ENCODE data around the gene PHF24. TPM values are rescaled to one million over a fixed set of nuclear protein-coding genes. Genes with fewer than 3 reads are reported as not detected.

Gene PHF24
- total RNA-seq, 5 donors from 2014 or later (not counting 1 experiment from before 2014, with no cell fraction given) = not detected

DNA sequence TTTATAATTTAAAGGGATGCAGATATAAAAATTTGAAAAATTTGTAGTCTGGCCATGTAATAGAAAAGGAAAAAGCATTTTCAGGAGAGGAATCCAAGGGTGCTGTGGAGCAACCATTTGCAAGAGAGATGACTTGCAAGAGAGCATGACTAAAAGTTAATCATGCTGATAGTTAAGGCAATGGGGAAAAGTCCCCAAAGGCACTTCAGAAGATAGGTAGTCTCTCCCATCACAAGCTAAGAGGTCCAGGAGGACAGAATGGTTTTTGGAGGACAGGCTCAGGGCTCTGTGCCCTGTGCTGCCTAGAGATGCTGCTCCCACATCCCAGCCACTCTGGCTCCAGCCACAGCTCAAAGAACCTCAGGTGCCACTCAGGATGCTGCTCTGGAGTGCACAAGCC is 70.3 kb downstream of the PHF24 start:
- Mint-ChIP-seq H3K4me3 (no peak overlapping the region), H3K9me3 (no peaks in the 10 kb centered on the region), H3K4me1 (peaks cover 7 to 32% (median 19%) of the 10 kb centered on the region in 3 donors), H3K36me3 (peaks cover 17% of the 10 kb centered on the region), H3K27me3 (no peaks in the 10 kb centered on the region), H3K27ac (peak overlapping the region in 1 of 2 donors; percentile 13)
- Histone ChIP-seq H3K4me3 (ENCODE audit: control insufficient read depth in 1 of 2, extremely low read depth in 1 of 2, low read length in 1 of 2) (no peak overlapping the region), H3K9me3 (no peaks in the 10 kb centered on the region), H3K27ac (ENCODE audit: low read length) (no peak overlapping the region), H3K27me3 (replicated peaks in 1 of 2; ENCODE audit: control insufficient read depth in 2 of 2, extremely low read depth in 1 of 2, insufficient read depth in 2 of 2, low read length in 1 of 2) (no peaks in the 10 kb centered on the region), H3K36me3 (ENCODE audit: control insufficient read depth in 2 of 2, extremely low read depth in 1 of 2, insufficient read depth in 1 of 2, low read length in 1 of 2) (no peaks in the 10 kb centered on the region), H3K4me1 (ENCODE audit: control insufficient read depth in 1 of 2, extremely low read depth in 1 of 2, insufficient read depth in 2 of 2, low read length in 2 of 2) (peaks cover 2 to 3% of the 10 kb centered on the region in 2 experiments)
- ATAC-seq (replicated peaks in 1 of 4) (no peak), DNase-seq (no peak)
- ChIA-PET POLR2A (interaction anchor here in 1 of 2 donors (0.7 kb wide), 1 partner anchor 49 kb away, joined by 5 read pairs; no protein-coding TSS in a partner anchor), CTCF (interaction anchor here (1.3 to 1.6 kb wide), 2 partner anchors 23 to 129 kb away, joined by 3 to 6 read pairs; no protein-coding TSS in a partner anchor)

DNA sequence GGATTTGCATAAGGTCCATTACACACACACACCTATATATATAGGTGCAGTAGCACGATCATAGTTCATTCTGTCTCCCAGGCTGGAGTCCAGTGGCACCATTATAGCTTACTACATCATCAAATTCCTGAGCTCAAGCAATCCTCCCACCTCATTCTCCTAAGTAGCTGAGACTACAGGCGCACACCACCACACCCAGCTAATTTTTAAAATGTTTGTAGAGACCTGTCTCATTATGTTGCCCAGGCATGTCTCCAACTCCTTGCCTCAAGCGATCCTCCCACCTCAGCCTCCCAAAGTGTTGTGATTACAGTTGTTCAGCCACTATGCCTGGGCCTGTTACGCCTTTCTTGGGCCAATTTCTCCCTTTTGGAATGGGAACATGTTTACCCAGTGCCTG is 71.2 kb downstream of the PHF24 start:
- CTCF ChIA-PET = no interaction called here
- Histone ChIP-seq H3K4me1 (ENCODE audit: control insufficient read depth in 1 of 2, extremely low read depth in 1 of 2, insufficient read depth in 2 of 2, low read length in 2 of 2) (peaks cover 0 to 3% of the 10 kb centered on the region in 2 experiments), H3K36me3 (ENCODE audit: control insufficient read depth in 2 of 2, extremely low read depth in 1 of 2, insufficient read depth in 1 of 2, low read length in 1 of 2) (no peaks in the 10 kb centered on the region), H3K27me3 (replicated peaks in 1 of 2; ENCODE audit: control insufficient read depth in 2 of 2, extremely low read depth in 1 of 2, insufficient read depth in 2 of 2, low read length in 1 of 2) (no peaks in the 10 kb centered on the region), H3K27ac (ENCODE audit: low read length) (no peak overlapping the region), H3K4me3 (ENCODE audit: control insufficient read depth in 1 of 2, extremely low read depth in 1 of 2, low read length in 1 of 2) (no peak overlapping the region), H3K9me3 (no peaks in the 10 kb centered on the region)
- Mint-ChIP-seq H3K9me3 (no peaks in the 10 kb centered on the region), H3K27me3 (no peaks in the 10 kb centered on the region), H3K4me1 (peaks cover 4 to 25% (median 16%) of the 10 kb centered on the region in 3 donors), H3K27ac (no peak overlapping the region), H3K4me3 (no peak overlapping the region), H3K36me3 (peaks cover 8% of the 10 kb centered on the region)
- WGBS (ENCODE audit: insufficient coverage) = 100% methylated on average over 3 of the region's 4 CpGs
- no peak for DNase-seq
- POLR2A ChIA-PET = no interaction called here
- no peak for ATAC-seq (replicated peaks in 1 of 4)

DNA sequence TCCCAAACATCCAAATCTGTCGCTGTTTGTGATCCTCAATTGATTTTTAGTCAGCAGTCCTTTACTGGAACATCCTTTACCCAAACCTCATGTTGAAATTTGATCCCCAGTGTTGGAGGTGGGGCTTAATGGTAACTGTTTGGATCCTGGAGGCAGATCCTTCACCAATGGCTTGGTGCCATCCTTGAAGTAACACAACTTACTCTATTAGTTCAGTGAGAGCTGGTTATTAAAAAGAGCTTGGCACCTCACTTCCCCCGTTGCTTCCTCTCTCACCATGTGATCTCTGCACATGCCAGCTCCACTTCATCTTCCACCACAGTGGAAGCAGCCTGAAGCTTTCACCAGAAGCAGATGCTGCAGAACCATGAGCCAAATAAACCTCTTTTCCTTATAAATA is 71.8 kb downstream of the PHF24 start:
- Mint-ChIP-seq H3K4me3 (no peak overlapping the region), H3K4me1 (peaks cover 4 to 25% (median 16%) of the 10 kb centered on the region in 3 donors), H3K9me3 (no peaks in the 10 kb centered on the region), H3K27ac (no peak overlapping the region), H3K36me3 (peaks cover 6% of the 10 kb centered on the region), H3K27me3 (no peaks in the 10 kb centered on the region)
- ATAC-seq (replicated peaks in 1 of 4) (no peak), DNase-seq (no peak)
- WGBS (ENCODE audit: insufficient coverage) = 40% methylated on average over 1 of the region's 2 CpGs
- Histone ChIP-seq H3K4me3 (ENCODE audit: control insufficient read depth in 1 of 2, extremely low read depth in 1 of 2, low read length in 1 of 2) (no peak overlapping the region), H3K27me3 (replicated peaks in 1 of 2; ENCODE audit: control insufficient read depth in 2 of 2, extremely low read depth in 1 of 2, insufficient read depth in 2 of 2, low read length in 1 of 2) (no peaks in the 10 kb centered on the region), H3K27ac (ENCODE audit: low read length) (no peak overlapping the region), H3K36me3 (ENCODE audit: control insufficient read depth in 2 of 2, extremely low read depth in 1 of 2, insufficient read depth in 1 of 2, low read length in 1 of 2) (no peaks in the 10 kb centered on the region), H3K4me1 (ENCODE audit: control insufficient read depth in 1 of 2, extremely low read depth in 1 of 2, insufficient read depth in 2 of 2, low read length in 2 of 2) (peaks cover 0 to 3% of the 10 kb centered on the region in 2 experiments), H3K9me3 (no peaks in the 10 kb centered on the region)
- ChIA-PET CTCF (no interaction called here), POLR2A (no interaction called here)

Other genes starting within 250 kb of the PHF24 start
- under 1 TPM in 2 of 5 donors, not detected in 3; 0.32 to 0.60 TPM for gene CCL21, start 248.1 kb upstream of the PHF24 start, total RNA-seq
- gene DNAJB5, start 31.5 kb downstream of the PHF24 start, total RNA-seq = 1 to 10 TPM; 1.3 to 2.4 (median 1.7) TPM
- 100 to 1,000 TPM; 141 to 232 (median 167) TPM for gene VCP, start 114.3 kb downstream of the PHF24 start, total RNA-seq
- gene FANCG, start 121.7 kb downstream of the PHF24 start, total RNA-seq = 10 to 100 TPM; 20.0 to 30.7 (median 28.2) TPM
- gene PIGO, start 138.3 kb downstream of the PHF24 start, total RNA-seq = 10 to 100 TPM; 23.0 to 32.1 (median 29.9) TPM
- gene STOML2, start 144.8 kb downstream of the PHF24 start, total RNA-seq = 10 to 100 TPM; 35.8 to 58.2 (median 53.7) TPM
- gene ATOSB, start 157.6 kb downstream of the PHF24 start, total RNA-seq = 10 to 100 TPM in 1 of 5 donors, 1 to 10 TPM in 4; 4.7 to 12.7 (median 8.9) TPM
- gene UNC13B, start 203.7 kb downstream of the PHF24 start, total RNA-seq = 1 to 10 TPM in 1 of 5 donors, under 1 TPM in 4; 0.45 to 1.2 (median 0.72) TPM